Tibial artery (tissue), 4 donors: Measurements from ENCODE around the gene SLC13A3.

Source experiments
- DNase-seq, 2 donors: peaks; one replicate each; pipeline ENCODE4 v3.0.0-alpha.2; 2019
- H3K27ac ChIP-seq, 2 donors: fragments of 200-600 bp; sonication (generic) in 1 of 2; 1 replicate in 1 of 2; 2 replicates in 1 of 2; pipeline ENCODE4 v1.5.1; 2018 to 2019; ENCODE audit warnings: mild to moderate bottlenecking in 1 of 2
- H3K27me3 ChIP-seq, 2 donors: fragments of 200-600 bp; sonication (generic) in 1 of 2; one replicate each; pipeline versions ENCODE4 v1.5.1 to v1.6.0; 2016 to 2019
- H3K36me3 ChIP-seq, 3 donors: fragments of 200-600 bp; sonication (generic) in 2 of 3; one replicate each; pipeline ENCODE4 v1.5.1; 2016 to 2019; ENCODE audit warnings: mild to moderate bottlenecking in 2 of 3
- H3K4me1 ChIP-seq, 4 donors: fragments of 200-600 bp; sonication (generic) in 2 of 4; 1 replicate in 3 of 4; 2 replicates in 1 of 4; pipeline ENCODE4 v1.5.1; 2016 to 2019
- H3K4me3 ChIP-seq, 2 donors: fragments of 200-600 bp; sonication (generic) in 1 of 2; 1 replicate in 1 of 2; 2 replicates in 1 of 2; pipeline ENCODE4 v1.5.1; 2018 to 2019; ENCODE audit warnings: mild to moderate bottlenecking in 2 of 2
- H3K9me3 ChIP-seq, 3 donors: fragments of 200-600 bp; sonication (generic) in 1 of 3; one replicate each; pipeline ENCODE4 v1.5.1; 2016 to 2019
- CTCF ChIP-seq, 2 experiments: fragments of 200-600 bp in 1 of 2; fragments of 450-650 bp in 1 of 2; IDR thresholded peaks; one replicate each; pipeline ENCODE4 v1.5.1; 2017 to 2019; ENCODE audit warnings: antibody characterized with exemption in 2 of 2, mild to moderate bottlenecking in 1 of 2, moderate library complexity in 1 of 2
- intact Hi-C: fragments of 100-400 bp; cut with DNase I; formaldehyde crosslinking; loops from one replicate; pipeline ENCODE4 v1.15.0; 2023; ENCODE audit warnings: low total_unique reads

The SLC13A3 gene

GRCh38 chr20:46630306-46630705 lies 21.0 kb downstream of the SLC13A3 start:
- H3K27me3 ChIP-seq: no peaks in the 10 kb centered on the region
- TF ChIP-seq CTCF (IDR thresholded peaks at IDR 0.05): no peak
- intact Hi-C loops: no loop called here

GRCh38 chr20:46629341-46629740 lies 21.9 kb downstream of the SLC13A3 start:
- intact Hi-C loops: no loop called here
- TF ChIP-seq CTCF (IDR thresholded peaks at IDR 0.05): no peak
- H3K27ac ChIP-seq: no peak overlapping the region
- H3K4me1 ChIP-seq: no peaks in the 10 kb centered on the region
- peaks cover 0 to 17% (median 13%) of the 10 kb centered on the region in 3 donors for H3K9me3 ChIP-seq
- H3K27me3 ChIP-seq: no peaks in the 10 kb centered on the region
- H3K4me3 ChIP-seq: no peak overlapping the region
- no peaks in the 10 kb centered on the region for H3K36me3 ChIP-seq
- no peak for DNase-seq

More at GRCh38 chr20:46630306-46630705, 21.0 kb downstream of the SLC13A3 start:
- Histone ChIP-seq H3K9me3 (peaks cover 0 to 17% (median 5%) of the 10 kb centered on the region in 3 donors), H3K27ac (no peak overlapping the region), H3K36me3 (no peaks in the 10 kb centered on the region), H3K4me3 (no peak overlapping the region), H3K4me1 (no peaks in the 10 kb centered on the region)
- DNase-seq: no peak

- Histone ChIP-seq H3K9me3 (peaks cover 0 to 22% (median 14%) of the 10 kb centered on the region in 3 donors), H3K27ac (no peak overlapping the region), H3K27me3 (no peaks in the 10 kb centered on the region), H3K36me3 (no peaks in the 10 kb centered on the region), H3K4me1 (no peaks in the 10 kb centered on the region), H3K4me3 (no peak overlapping the region)
- DNase-seq: no peak
- no peak for TF ChIP-seq CTCF (IDR thresholded peaks at IDR 0.05)
- intact Hi-C loops: no loop called here
Measured at GRCh38 chr20:46627234-46627633, 24.0 kb downstream of the SLC13A3 start.

GRCh38 chr20:46626758-46627157 lies 24.5 kb downstream of the SLC13A3 start:
- no peak overlapping the region for H3K27ac ChIP-seq

DNA sequence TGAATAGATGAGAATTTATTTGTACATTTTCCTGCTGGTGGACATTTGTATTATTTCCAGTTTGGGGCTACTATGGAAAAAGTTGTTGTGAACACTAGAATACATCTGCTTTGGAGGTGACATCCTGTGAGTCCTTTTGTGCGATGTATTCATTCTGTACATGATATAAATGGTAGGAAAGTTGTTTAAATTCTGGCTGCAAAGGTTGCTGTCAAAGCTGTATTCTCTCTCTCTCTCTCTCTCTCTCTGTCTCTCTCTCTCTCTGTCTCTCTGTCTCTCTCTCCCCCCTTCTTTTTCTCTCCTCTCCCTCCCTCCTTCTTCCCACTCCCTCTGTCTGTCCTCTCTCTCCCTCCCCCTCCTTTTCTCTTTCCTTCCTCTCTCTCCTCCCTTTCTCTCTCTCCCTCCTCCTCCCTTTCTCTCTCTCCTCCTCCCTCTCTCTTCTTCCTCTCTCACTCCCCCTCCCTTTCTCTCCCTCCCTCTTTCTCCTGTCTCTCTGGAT lies 25.3 kb downstream of the SLC13A3 start:
- H3K27ac ChIP-seq: no peak overlapping the region
- no peak for TF ChIP-seq CTCF (IDR thresholded peaks at IDR 0.05)
- no peaks in the 10 kb centered on the region for H3K27me3 ChIP-seq
- no peaks in the 10 kb centered on the region for H3K36me3 ChIP-seq
- H3K4me1 ChIP-seq: no peaks in the 10 kb centered on the region
- DNase-seq: no peak
- intact Hi-C loops: no loop called here
- peaks cover 0 to 22% (median 14%) of the 10 kb centered on the region in 3 donors for H3K9me3 ChIP-seq
- no peak overlapping the region for H3K4me3 ChIP-seq

More at GRCh38 chr20:46626758-46627157, 24.5 kb downstream of the SLC13A3 start:
- no peak overlapping the region for H3K4me3 ChIP-seq
- intact Hi-C loops: no loop called here
- H3K9me3 ChIP-seq: peaks cover 0 to 22% (median 14%) of the 10 kb centered on the region in 3 donors
- no peaks in the 10 kb centered on the region for H3K36me3 ChIP-seq
- H3K4me1 ChIP-seq: no peaks in the 10 kb centered on the region
- DNase-seq: no peak
- H3K27me3 ChIP-seq: no peaks in the 10 kb centered on the region
- no peak for TF ChIP-seq CTCF (IDR thresholded peaks at IDR 0.05)

DNA sequence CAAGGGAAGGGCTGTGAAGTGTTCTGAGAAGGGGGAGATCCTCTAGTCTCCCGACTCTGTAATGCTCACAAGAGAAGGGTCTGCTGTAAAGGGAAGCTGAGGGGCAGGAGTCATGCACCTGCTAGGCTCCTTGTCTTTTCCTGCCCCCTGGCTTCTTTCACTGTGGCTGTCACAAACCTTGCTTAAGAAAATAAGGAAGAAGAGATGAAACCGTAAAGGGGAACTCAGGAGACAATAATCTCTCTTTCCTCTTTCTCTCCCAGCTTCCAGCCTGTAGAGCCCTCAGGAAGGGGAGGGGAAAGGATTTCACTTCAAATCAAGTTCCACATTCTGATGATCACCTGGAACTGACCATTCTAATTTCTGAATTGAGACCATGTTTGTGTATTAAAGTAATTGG lies 26.3 kb downstream of the SLC13A3 start:
- Histone ChIP-seq H3K4me3 (no peak overlapping the region), H3K36me3 (no peaks in the 10 kb centered on the region), H3K9me3 (peaks cover 0 to 16% (median 14%) of the 10 kb centered on the region in 3 donors), H3K27me3 (no peaks in the 10 kb centered on the region), H3K4me1 (no peaks in the 10 kb centered on the region), H3K27ac (no peak overlapping the region)
- DNase-seq: no peak
- TF ChIP-seq CTCF (IDR thresholded peaks at IDR 0.05): no peak
- intact Hi-C loops: no loop called here
